Stimulated activated CD4-positive, alpha-beta T cell treated with anti-CD3 and anti-CD28 coated beads, Interleukin-15, amount 100 ng/mL, for 24 hours (primary cell): ENCODE results near the gene DNAJC7.
A peak's percentile ranks its signal among the peaks of the same experiment; 100 is the strongest.

Experiments
- DNase-seq: peaks from one replicate; pipeline ENCODE4 v3.0.0-alpha.2; 2020

The DNAJC7 gene

GRCh38 chr17:42016941-42017865 lies at the start of gene DNAJC7:
Gene DNAJC7 (minus strand): TSS chr17:42017439. CDS start chr17:42017416, 23 bp downstream.
- peak; percentile 94 for DNase-seq

GRCh38 chr17:42065201-42065600 lies 48.0 kb upstream of the DNAJC7 start:
- no peak for DNase-seq

GRCh38 chr17:42062681-42063080 lies 45.4 kb upstream of the DNAJC7 start:
- no peak for DNase-seq

GRCh38 chr17:42061646-42062487 lies 44.6 kb upstream of the DNAJC7 start:
- DNase-seq: no peak

- DNase-seq: no peak
Observed at GRCh38 chr17:42060231-42060630, 43.0 kb upstream of the DNAJC7 start.

GRCh38 chr17:42059815-42060214 lies 42.6 kb upstream of the DNAJC7 start:
- no peak for DNase-seq

- DNase-seq: no peak
Observed at GRCh38 chr17:42058063-42058462, 40.8 kb upstream of the DNAJC7 start.

GRCh38 chr17:42056635-42057034 lies 39.4 kb upstream of the DNAJC7 start:
- DNase-seq: no peak

- no peak for DNase-seq
Observed at GRCh38 chr17:42055496-42055895, 38.3 kb upstream of the DNAJC7 start.

- no peak for DNase-seq
Observed at GRCh38 chr17:42055027-42055426, 37.8 kb upstream of the DNAJC7 start.

GRCh38 chr17:42053731-42054500 lies 36.7 kb upstream of the DNAJC7 start:
- DNase-seq: no peak

GRCh38 chr17:42052346-42052877 lies 35.2 kb upstream of the DNAJC7 start:
- DNase-seq: no peak

- DNase-seq: no peak
Observed at GRCh38 chr17:42051645-42052044, 34.4 kb upstream of the DNAJC7 start.

- DNase-seq: no peak
Observed at GRCh38 chr17:42051013-42051400, 33.8 kb upstream of the DNAJC7 start.

- DNase-seq: peak; percentile 55
Observed at GRCh38 chr17:42050393-42051012, 33.3 kb upstream of the DNAJC7 start, which contains the start of gene C17orf113. Gene C17orf113 (minus strand): TSS chr17:42050601. CDS start chr17:42043376, 7,225 bp downstream.

- no peak for DNase-seq
Observed at GRCh38 chr17:42049834-42050392, 32.7 kb upstream of the DNAJC7 start.

- no peak for DNase-seq
Observed at GRCh38 chr17:42047343-42047742, 30.1 kb upstream of the DNAJC7 start.

- no peak for DNase-seq
Observed at GRCh38 chr17:42045719-42046118, 28.5 kb upstream of the DNAJC7 start.

GRCh38 chr17:42042598-42043319 lies 25.5 kb upstream of the DNAJC7 start:
- no peak for DNase-seq

GRCh38 chr17:42041619-42042018 lies 24.4 kb upstream of the DNAJC7 start:
- DNase-seq: no peak

GRCh38 chr17:42040818-42041217 lies 23.6 kb upstream of the DNAJC7 start:
- DNase-seq: no peak
